DMS79 (cell line): ENCODE data around the gene TMEFF1.

Experiments used
- DNase-seq: peaks from one replicate; lab custom pipeline; 2025; lab: John Stamatoyannopoulos, UW

TMEFF1 gene

GRCh38 chr9:100448266-100448665, 24.7 kb upstream of the TMEFF1 start:
- no peak for DNase-seq

- DNase-seq, result no peak
Observed at GRCh38 chr9:100449420-100449819, 23.5 kb upstream of the TMEFF1 start.

GRCh38 chr9:100452894-100453293, 20.1 kb upstream of the TMEFF1 start:
- no peak for DNase-seq

- no peak for DNase-seq
Observed at GRCh38 chr9:100455470-100455869, 17.5 kb upstream of the TMEFF1 start.

- DNase-seq, result no peak
Observed at GRCh38 chr9:100457517-100457916, 15.4 kb upstream of the TMEFF1 start.

GRCh38 chr9:100459963-100460362, 13.0 kb upstream of the TMEFF1 start:
- DNase-seq, result no peak

GRCh38 chr9:100465274-100465673, 7.7 kb upstream of the TMEFF1 start:
- no peak for DNase-seq

- DNase-seq, result no peak
Observed at GRCh38 chr9:100465761-100466160, 7.2 kb upstream of the TMEFF1 start.

- no peak for DNase-seq
Observed at GRCh38 chr9:100466171-100466828, 6.6 kb upstream of the TMEFF1 start.

- no peak for DNase-seq
Observed at GRCh38 chr9:100466829-100467221, 6.1 kb upstream of the TMEFF1 start.

- no peak for DNase-seq
Observed at GRCh38 chr9:100468041-100468440, 4.9 kb upstream of the TMEFF1 start.

GRCh38 chr9:100472268-100472667, 681 bp upstream of the TMEFF1 start:
- DNase-seq, result no peak

- no peak for DNase-seq
Observed at GRCh38 chr9:100473276-100474081, 530 bp downstream of the TMEFF1 start.

GRCh38 chr9:100474082-100474923, 1.4 kb downstream of the TMEFF1 start:
- DNase-seq, result no peak

GRCh38 chr9:100474924-100475276, 2.0 kb downstream of the TMEFF1 start:
- DNase-seq, result no peak

- no peak for DNase-seq
Observed at GRCh38 chr9:100477241-100477640, 4.3 kb downstream of the TMEFF1 start.

GRCh38 chr9:100478192-100478591, 5.2 kb downstream of the TMEFF1 start:
- DNase-seq, result no peak

GRCh38 chr9:100479820-100480219, 6.9 kb downstream of the TMEFF1 start:
- no peak for DNase-seq

GRCh38 chr9:100485196-100485595, 12.2 kb downstream of the TMEFF1 start:
- DNase-seq, result no peak

GRCh38 chr9:100486479-100487176, 13.7 kb downstream of the TMEFF1 start:
- no peak for DNase-seq

GRCh38 chr9:100488177-100488576, 15.2 kb downstream of the TMEFF1 start:
- DNase-seq, result no peak

GRCh38 chr9:100489836-100490235, 16.9 kb downstream of the TMEFF1 start:
- DNase-seq, result no peak
